ENCODE measurements around the gene RCBTB1. TPM values are rescaled to one million over a fixed set of nuclear protein-coding genes. Genes with fewer than 3 reads are reported as not detected.
A peak's percentile ranks its signal among the peaks of the same experiment; 100 is the strongest.

RCBTB1 gene
- total RNA-seq, 1 donor, result 18.0 TPM

- DNase-seq (ENCODE audit: low read depth in 2 of 3, low spot score in 2 of 3), result no peak
Observed at GRCh38 chr13:49561062-49561410, 24.3 kb downstream of the RCBTB1 start.

DNA sequence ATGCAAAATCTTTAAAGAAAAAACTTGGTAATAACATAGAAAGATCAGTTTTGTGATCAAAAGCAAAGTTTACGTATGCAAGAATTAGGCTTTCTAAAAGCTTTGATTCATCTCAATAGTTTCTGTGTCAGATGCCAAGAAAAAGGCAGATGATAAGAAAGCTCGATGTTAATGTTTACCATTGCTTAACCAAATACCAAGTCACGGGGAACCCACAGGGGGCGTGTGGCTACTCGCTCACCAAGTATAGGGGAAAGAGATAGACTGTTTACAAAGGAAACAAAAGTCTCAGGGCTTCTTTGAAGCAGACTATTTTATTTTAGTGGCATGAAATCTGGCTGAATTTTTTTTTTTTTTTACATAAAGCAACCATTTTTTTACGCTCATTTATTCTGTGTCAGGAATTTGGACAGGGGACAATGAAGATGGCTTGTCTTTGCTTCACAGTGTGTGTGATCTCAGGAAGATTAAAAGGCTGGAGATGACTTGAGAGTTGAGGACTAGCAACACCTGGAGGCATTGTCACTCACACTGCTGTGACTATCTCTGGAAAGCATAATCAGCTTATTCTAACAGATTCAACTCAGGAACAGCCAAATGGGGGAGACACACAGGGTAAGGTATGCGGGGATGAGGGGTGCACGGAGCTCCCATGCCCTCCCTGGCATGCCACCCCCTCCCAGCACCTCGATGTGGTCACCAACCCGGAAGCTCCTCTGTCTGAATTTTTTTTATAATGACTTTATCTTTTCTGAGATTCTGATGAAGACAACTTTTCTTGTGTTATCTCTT lies 24.9 kb downstream of the RCBTB1 start:
- peak in 2 of 3 donors; percentile 46 to 56 for DNase-seq (ENCODE audit: low read depth in 2 of 3, low spot score in 2 of 3)

GRCh38 chr13:49559006-49559405 lies 26.4 kb downstream of the RCBTB1 start:
- DNase-seq (ENCODE audit: low read depth in 2 of 3, low spot score in 2 of 3), result no peak

GRCh38 chr13:49554387-49554786 lies 31.0 kb downstream of the RCBTB1 start:
- no peak for DNase-seq (ENCODE audit: low read depth in 2 of 3, low spot score in 2 of 3)

- DNase-seq (ENCODE audit: low read depth in 2 of 3, low spot score in 2 of 3), result no peak
Observed at GRCh38 chr13:49553888-49554287, 31.5 kb downstream of the RCBTB1 start.

- peak in 2 of 3 donors; percentile 45 to 66 for DNase-seq (ENCODE audit: low read depth in 2 of 3, low spot score in 2 of 3)
Observed at GRCh38 chr13:49550942-49551644, 34.3 kb downstream of the RCBTB1 start.

DNA sequence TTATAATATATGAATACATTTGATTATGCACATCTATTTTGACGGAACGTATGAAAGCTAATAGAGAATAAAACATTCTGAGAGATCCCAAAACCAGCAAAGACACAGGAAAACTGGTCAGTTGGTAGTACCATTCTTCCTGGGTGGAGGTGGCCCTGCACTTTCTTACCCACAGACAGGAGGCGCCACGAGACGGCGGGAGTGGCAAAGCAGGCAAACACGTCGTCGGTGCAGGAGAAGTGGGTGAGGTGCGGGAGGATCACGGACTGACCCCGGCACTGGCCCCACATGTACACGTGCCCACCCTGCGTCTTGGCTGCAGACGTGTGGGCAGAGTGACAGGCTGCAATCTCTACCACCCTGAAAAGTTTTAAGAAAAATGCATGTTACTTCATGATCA lies 36.1 kb downstream of the RCBTB1 start:
- DNase-seq (ENCODE audit: low read depth in 2 of 3, low spot score in 2 of 3), result no peak

DNA sequence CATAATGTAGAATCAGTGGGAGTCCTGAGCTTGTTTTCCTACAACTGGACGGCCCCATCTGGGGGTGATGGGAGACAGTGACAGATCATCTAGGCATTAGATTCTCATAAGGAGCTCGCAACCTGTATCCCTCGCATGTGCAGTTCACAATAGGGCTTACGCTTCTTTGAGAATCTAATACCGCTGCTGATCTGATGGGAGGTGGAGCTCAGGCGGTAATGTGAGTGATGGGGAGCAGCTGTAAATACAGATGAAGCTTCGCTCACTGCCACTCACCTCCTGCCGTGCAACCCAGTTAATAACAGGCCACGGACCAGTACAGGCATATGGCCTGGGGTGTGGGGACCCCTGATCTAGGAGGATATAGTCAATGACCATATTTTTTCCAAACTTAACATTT lies 38.8 kb downstream of the RCBTB1 start:
- DNase-seq (ENCODE audit: low read depth in 2 of 3, low spot score in 2 of 3), result no peak

- no peak for DNase-seq (ENCODE audit: low read depth in 2 of 3, low spot score in 2 of 3)
Observed at GRCh38 chr13:49545661-49546060, 39.7 kb downstream of the RCBTB1 start.

DNA sequence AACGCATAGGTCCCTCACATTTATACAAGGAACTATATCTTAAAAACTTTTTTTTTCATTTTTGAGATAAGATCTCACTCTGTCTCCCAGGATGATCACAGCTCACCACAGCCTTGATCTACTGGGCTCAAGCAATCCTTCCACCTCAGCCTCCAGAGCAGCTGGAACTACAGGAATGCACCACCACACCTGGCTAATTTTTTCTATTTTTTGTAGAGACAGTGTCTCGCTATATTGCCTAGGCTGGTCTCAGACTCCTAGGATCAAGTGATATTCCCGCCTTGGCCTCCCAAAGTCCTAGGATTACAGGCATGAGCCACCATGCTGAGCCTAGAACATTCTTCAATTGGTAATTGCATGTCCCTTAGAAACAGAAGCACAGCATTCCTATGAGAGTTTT lies 41.7 kb downstream of the RCBTB1 start:
- DNase-seq (ENCODE audit: low read depth in 2 of 3, low spot score in 2 of 3), result no peak

DNA sequence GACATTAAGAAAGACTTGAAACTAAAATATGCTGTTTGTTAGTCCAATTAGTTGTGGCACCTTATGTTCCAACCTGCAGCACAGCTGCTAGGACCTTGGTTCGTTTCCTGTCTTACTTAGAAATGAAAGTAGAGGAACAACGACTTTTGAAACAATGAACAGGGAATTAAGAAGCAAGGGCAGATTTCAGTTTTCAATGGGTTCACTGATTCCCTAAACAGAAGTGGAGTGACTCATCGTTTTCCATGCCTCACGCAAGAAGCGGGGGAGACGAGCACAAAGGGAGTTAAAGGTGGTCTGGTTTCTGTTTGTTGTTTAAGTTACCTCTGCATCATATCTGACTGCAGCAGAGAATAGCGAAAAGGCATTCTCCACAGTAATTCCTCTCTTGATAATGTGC lies 44.8 kb downstream of the RCBTB1 start:
- DNase-seq (ENCODE audit: low read depth in 2 of 3, low spot score in 2 of 3), result peak in 1 of 3 donors; percentile 15

DNA sequence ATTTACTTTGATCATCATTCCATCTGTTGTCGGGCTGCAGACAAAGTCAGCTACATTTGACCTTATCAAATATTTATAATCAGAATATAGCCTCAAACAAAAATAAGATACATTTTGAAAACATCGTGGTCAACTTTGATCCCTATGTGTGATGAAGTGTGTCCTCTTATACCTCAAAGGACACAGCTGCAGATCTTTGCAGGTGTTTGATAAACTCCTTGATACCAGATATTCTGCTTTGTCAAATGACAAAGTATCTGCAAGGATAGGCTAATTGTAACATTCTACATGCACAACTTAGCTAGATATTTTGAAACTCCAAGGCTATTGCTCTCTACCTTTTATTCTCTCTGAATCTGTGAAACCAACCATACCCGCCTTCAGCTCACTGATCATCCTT lies 45.6 kb downstream of the RCBTB1 start:
- DNase-seq (ENCODE audit: low read depth in 2 of 3, low spot score in 2 of 3), result no peak

- no peak for DNase-seq (ENCODE audit: low read depth in 2 of 3, low spot score in 2 of 3)
Observed at GRCh38 chr13:49539313-49539712, 46.0 kb downstream of the RCBTB1 start.

- DNase-seq (ENCODE audit: low read depth in 2 of 3, low spot score in 2 of 3), result no peak
Observed at GRCh38 chr13:49538404-49538803, 47.0 kb downstream of the RCBTB1 start.

GRCh38 chr13:49536144-49536873 lies 49.0 kb downstream of the RCBTB1 start:
- DNase-seq (ENCODE audit: low read depth in 2 of 3, low spot score in 2 of 3), result no peak

DNA sequence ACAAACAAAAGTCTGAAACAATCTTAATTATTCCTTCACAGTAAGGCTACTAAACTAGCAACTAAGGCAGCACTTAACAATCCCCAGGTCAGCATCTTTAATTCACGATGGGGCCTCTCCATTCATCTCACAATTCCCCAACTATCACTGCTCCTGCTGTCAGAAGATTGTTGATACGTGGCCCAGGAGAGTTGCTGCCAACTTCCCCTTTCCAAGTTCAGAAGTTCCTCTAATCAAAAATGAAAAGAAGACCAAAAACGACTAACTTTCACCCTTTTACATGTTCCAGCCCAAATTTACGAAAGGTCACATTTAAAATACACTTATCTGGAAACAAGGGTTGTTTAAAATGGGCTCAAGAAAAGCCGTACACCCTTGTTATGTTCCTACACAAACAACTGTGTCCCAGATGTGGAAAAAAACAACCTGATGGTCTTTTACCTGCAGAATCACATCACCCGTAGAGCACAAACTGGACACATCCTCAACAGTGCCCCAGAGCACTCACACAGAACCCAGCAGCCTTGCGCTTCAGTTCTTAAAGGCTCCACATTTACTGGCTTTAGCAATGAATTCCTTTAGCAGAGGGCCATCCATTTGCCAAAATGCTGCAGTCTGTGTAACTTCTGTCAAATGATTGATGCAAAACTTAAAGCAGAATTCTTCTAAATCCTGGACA lies 51.6 kb downstream of the RCBTB1 start:
- DNase-seq (ENCODE audit: low read depth in 2 of 3, low spot score in 2 of 3), result peak in 2 of 3 donors; percentile 61 to 62

- DNase-seq (ENCODE audit: low read depth in 2 of 3, low spot score in 2 of 3), result no peak
Observed at GRCh38 chr13:49533011-49533410, 52.3 kb downstream of the RCBTB1 start.

GRCh38 chr13:49532593-49532992 lies 52.8 kb downstream of the RCBTB1 start:
- DNase-seq (ENCODE audit: low read depth in 2 of 3, low spot score in 2 of 3), result no peak

DNA sequence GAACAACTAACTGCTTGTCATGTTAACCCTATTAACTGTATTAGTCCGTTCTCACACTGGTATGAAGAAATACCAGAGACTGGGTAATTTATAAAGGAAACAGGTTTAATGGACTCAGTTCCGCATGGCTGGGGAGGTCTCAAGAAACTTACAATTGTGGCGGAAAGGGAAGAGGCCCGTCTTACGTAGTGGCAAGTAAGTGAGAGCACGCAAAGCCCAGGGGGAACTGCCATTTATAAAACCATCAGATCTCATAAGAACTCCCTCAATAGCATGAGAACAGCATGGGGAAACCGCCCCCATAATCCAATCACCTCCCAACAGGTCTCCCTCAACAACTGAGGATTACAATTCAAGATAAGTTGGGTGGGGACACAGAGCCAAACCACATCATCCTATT lies 54.9 kb downstream of the RCBTB1 start:
- DNase-seq (ENCODE audit: low read depth in 2 of 3, low spot score in 2 of 3), result peak in 2 of 3 donors; percentile 69 to 87

- DNase-seq (ENCODE audit: low read depth in 2 of 3, low spot score in 2 of 3), result no peak
Observed at GRCh38 chr13:49528161-49528560, 57.2 kb downstream of the RCBTB1 start.

DNA sequence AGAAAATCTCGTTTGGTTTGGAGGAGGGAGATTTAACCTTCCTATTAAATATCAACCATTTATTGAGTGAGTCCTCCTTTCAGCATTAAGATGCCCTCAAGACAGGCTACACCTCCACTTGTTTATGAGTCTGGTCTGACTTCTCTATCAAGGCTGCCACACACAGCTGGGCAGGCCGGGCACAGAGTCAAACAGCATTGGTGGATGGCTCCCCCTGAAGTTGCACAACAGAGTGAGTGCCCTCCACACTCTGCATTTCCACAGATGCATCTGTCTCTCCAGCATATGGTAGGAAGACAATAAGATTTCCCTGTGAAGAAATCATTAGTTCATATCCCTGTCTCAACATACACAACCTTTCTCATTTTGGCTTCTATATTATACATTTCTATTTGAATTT lies 58.2 kb downstream of the RCBTB1 start:
- no peak for DNase-seq (ENCODE audit: low read depth in 2 of 3, low spot score in 2 of 3)
